ENCODE data around the gene PRIM2.
"Not testable (repeated sequence)": the region's sequence is repeated elsewhere in the genome, so short reads cannot be mapped to it uniquely, and the experiment has no call there.

PRIM2 gene

GRCh38 chr6:57368965-57369731 is 51.7 kb downstream of the PRIM2 start:
- not testable (repeated sequence) for DNase-seq

- not testable (repeated sequence) for DNase-seq
Measured at GRCh38 chr6:57371779-57372178, 54.3 kb downstream of the PRIM2 start.

DNA sequence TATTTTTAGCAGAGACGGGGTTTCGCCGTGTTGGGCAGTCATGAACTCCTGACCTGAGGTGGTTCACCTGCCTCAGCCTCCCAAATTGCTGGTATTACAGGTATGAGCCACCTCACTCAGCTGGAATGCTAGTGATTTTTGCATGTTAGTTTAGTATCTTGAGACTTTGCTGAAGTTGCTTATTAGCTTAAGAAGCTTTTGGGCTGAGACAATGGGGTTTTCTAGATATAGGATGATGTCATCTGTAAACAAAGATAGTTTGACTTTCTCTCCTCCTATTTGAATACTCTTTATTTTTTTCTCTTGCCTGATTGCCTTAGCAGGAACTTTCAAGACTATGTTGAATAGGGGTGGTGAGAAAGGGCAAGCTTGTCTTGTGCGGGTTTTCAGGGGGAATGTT is 57.3 kb downstream of the PRIM2 start:
- not testable (repeated sequence) for DNase-seq

GRCh38 chr6:57376083-57376482 is 58.7 kb downstream of the PRIM2 start:
- DNase-seq = not testable (repeated sequence)

DNA sequence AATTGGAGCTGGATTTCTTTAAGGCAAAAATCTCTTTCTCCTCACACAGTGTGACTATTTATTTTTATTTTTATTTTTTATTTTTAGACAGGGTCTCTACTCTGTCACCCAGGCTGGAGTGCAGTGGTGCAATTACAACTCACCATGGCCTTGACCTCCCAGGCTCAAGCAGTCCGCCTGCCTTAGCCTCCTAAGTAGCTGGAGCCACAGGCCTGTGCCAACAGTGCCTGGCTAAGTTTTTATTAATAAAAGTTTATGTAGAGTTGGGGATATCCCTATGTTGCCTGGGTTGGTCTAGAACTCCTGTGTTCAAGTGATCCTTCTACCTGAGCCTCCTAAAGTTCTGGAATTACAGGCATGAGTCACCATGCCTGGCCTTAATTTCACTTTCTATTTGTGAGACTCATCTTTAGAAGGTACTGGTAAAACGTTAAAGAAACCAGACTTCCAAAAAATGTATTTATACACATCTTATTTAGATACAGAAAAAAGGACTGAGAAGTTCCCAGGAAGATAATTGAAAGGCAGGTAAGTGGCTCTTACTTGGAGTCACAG is 71.7 kb downstream of the PRIM2 start:
- not testable (repeated sequence) for DNase-seq

- DNase-seq = not testable (repeated sequence)
Measured at GRCh38 chr6:57390818-57391217, 73.4 kb downstream of the PRIM2 start.

- not testable (repeated sequence) for DNase-seq
Measured at GRCh38 chr6:57392047-57392446, 74.6 kb downstream of the PRIM2 start.

DNA sequence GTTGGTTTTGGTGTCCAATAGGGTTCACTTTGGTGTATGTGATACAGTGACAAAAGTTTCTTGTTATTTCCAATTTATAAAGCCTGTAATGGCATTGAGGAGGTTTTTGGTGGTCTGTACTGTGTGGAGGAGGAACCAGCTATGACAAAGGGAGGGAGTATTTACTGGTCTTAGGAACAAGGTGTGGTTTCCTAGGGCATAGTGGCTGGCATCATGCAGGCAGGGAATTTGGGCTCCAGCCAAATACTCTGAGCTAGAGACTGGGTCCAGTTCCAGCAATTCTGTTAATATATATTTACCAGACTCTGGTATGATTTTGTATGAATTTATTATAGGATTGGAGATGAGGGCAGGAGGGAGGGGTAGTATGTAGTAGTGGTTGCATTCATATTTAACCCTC is 101.9 kb downstream of the PRIM2 start:
- not testable (repeated sequence) for DNase-seq

DNA sequence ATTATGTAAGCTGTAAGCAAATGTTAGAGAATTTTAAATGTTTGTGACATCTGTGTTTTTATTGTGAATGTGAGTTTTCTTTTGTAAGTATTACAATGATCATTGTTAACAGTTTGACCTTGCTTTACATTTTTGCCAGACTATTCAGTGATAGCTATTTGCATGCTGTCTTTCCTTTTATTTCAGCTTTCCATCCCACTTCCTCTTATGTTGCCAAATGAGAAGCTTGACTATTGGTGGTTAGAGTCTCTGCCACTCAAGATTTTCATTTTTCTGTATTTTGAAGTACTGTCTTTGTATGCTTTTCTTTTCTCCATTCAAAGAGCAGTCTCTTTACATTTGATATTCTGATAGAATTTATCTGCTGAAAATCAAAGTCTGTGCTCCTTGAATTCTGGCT is 104.1 kb downstream of the PRIM2 start:
- no peak for DNase-seq

GRCh38 chr6:57423468-57423867 is 106.0 kb downstream of the PRIM2 start:
- no peak for DNase-seq

GRCh38 chr6:57431742-57432141 is 114.3 kb downstream of the PRIM2 start:
- not testable (repeated sequence) for DNase-seq

GRCh38 chr6:57432157-57432556 is 114.7 kb downstream of the PRIM2 start:
- DNase-seq = no peak

DNA sequence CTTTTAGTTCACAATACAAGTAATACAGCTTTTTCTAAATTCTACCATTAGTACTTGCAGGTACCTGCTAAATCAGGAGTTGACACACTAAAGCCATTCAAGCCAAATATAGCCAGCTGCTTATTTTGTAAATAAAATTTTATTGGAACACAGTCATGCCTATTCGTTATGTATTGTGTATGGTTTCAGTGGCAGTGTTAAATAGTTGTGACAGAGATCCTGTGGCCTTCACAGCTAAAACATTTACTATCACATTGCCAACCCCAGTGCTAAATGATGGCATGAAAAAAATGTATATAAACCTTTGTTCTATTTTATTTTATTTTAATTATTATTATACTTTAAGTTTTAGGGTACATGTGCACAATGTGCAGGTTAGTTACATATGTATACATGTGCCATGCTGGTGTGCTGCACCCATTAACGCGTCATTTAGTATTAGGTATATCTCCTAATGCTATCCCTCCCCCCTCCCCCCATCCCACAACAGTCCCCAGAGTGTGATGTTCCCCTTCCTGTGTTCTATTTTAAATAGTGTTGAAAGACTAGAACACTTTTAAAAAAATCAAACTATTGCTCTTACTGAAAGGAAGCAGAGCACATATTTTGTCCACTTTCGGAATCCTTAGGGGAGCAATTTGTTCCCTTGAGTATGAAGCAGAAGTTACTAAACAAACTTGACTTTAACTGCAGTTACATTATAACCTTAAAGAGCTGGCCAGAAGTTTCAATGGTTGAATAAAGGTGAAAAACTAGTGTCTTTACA is 115.7 kb downstream of the PRIM2 start:
- DNase-seq = no peak

- DNase-seq = not testable (repeated sequence)
Measured at GRCh38 chr6:57433790-57434189, 116.4 kb downstream of the PRIM2 start.

DNA sequence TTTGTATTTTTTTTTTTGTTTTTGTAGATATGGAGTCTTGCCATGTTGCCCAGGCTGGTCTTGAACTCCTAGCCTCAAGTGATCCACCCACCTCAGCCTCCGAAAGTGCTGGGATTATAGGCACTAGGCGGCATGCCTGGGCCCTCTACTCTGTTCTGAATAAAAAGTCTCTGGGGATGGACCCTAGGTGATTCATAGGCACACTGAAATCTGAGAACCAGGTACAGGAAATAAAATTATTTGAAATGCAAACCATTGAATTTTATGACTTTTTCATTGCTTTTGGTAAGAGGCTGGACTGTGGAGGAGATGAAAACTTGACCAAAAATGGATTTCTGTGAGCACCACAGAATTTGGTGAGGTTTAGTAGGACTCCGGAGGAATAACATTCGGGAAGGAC is 117.5 kb downstream of the PRIM2 start:
- no peak for DNase-seq

GRCh38 chr6:57435475-57436160 is 118.2 kb downstream of the PRIM2 start:
- no peak for DNase-seq

GRCh38 chr6:57440735-57441134 is 123.3 kb downstream of the PRIM2 start:
- not testable (repeated sequence) for DNase-seq

- DNase-seq = not testable (repeated sequence)
Measured at GRCh38 chr6:57442133-57442532, 124.7 kb downstream of the PRIM2 start.

DNA sequence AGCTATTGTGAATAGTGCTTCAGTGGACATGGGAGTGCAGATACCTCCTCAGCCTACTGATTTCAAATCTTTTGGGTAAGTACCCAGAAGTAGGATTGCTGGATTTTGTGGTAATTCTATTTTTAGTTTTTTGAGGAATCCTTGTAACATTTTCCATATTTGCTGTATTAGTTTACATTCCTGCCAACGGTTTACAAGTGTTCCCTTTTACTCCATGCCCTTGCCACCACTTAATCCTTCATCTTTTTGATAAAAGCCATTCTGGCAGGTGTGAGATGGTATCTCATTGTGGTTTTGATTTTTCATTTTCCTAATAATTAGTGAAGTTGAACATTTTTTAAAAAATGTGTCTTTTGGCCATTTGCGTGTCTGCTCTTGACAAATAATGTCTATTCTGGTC is 125.8 kb downstream of the PRIM2 start:
- not testable (repeated sequence) for DNase-seq

DNA sequence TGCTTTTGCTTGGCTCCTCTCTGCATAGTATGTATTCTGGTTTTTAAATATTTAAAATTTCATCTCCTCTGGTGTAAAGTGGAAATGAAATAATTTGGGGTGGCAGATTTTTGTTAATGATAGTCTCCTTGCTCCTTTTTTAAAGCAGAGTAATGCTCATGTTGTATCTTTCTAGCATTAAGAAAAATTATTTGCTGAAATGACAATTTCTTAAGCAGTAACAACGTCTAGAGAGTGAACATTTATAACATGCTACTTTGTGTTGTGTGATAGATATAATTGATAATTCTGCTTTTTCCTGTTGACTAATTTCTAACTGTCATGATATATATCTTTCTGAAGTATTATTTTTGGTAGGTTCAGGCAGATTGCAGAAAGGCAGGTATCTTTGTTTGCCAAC is 127.4 kb downstream of the PRIM2 start:
- not testable (repeated sequence) for DNase-seq

GRCh38 chr6:57445379-57445778 is 127.9 kb downstream of the PRIM2 start:
- DNase-seq = not testable (repeated sequence)

GRCh38 chr6:57445790-57446468 is 128.5 kb downstream of the PRIM2 start:
- peak; percentile 72 for DNase-seq

All from hematopoietic multipotent progenitor cell treated with erythropoietin and hydrocortisone succinate and interleukin-3 and kit ligand, for 8 days (in vitro differentiated cells).